ENCODE data around the gene MAN2A1. TPM values are rescaled to one million over a fixed set of nuclear protein-coding genes. Genes with fewer than 3 reads are reported as not detected.
"Not testable (repeated sequence)": the region's sequence is repeated elsewhere in the genome, so short reads cannot be mapped to it uniquely, and the experiment has no call there.

MAN2A1 gene
- total RNA-seq, 2 experiments from 2014 or later = 23.0 to 28.7 TPM

- TF ChIP-seq EZH2phosphoT487 (IDR thresholded peaks at IDR 0.05; ENCODE audit: borderline replicate concordance, low read depth, low read length) = no peak
- TF ChIP-seq, protein P1, sequence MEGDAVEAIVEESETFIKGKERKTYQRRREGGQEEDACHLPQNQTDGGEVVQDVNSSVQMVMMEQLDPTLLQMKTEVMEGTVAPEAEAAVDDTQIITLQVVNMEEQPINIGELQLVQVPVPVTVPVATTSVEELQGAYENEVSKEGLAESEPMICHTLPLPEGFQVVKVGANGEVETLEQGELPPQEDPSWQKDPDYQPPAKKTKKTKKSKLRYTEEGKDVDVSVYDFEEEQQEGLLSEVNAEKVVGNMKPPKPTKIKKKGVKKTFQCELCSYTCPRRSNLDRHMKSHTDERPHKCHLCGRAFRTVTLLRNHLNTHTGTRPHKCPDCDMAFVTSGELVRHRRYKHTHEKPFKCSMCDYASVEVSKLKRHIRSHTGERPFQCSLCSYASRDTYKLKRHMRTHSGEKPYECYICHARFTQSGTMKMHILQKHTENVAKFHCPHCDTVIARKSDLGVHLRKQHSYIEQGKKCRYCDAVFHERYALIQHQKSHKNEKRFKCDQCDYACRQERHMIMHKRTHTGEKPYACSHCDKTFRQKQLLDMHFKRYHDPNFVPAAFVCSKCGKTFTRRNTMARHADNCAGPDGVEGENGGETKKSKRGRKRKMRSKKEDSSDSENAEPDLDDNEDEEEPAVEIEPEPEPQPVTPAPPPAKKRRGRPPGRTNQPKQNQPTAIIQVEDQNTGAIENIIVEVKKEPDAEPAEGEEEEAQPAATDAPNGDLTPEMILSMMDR (conservative IDR thresholded peaks at IDR 0.05; ENCODE audit: low read length) = no peak
- Histone ChIP-seq H3K4me3 (ENCODE audit: low read depth, low read length, poor library complexity, severe bottlenecking) (no peak overlapping the region), H2AFZ (ENCODE audit: low read length) (no peak overlapping the region), H3K79me2 (ENCODE audit: insufficient read depth, low read depth, low read length) (no peaks in the 10 kb centered on the region), H3K9me2 (ENCODE audit: insufficient read depth, low read length) (no peaks in the 10 kb centered on the region), H3K36me3 (ENCODE audit: insufficient read depth, low read length) (peaks cover 19% of the 10 kb centered on the region), H3K4me2 (ENCODE audit: low read length) (no peak overlapping the region), H4K20me1 (ENCODE audit: insufficient read depth, low read length) (no peaks in the 10 kb centered on the region), H3K4me1 (ENCODE audit: insufficient read depth, low read length, poor library complexity, severe bottlenecking) (no peaks in the 10 kb centered on the region), H3K9me3 (ENCODE audit: low read length) (no peaks in the 10 kb centered on the region), H3K27ac (ENCODE audit: low read depth, low read length, poor library complexity, severe bottlenecking) (no peak overlapping the region)
- POLR2A ChIA-PET = interaction anchor here (0.5 kb wide), 1 partner anchor 1913 kb away, joined by 3 read pairs; no protein-coding TSS in a partner anchor
- CTCF ChIA-PET (ENCODE audit: unreplicated experiment) = no interaction called here
- intact Hi-C loops (cut with micrococcal nuclease; ENCODE audit: unreplicated experiment) = no loop called here
- no TSS peak for BruUV-seq (replicated peaks)
- no peak for DNase-seq (ENCODE audit: low spot score)
Measured at GRCh38 chr5:109756543-109757185, 66.9 kb downstream of the MAN2A1 start.

DNA sequence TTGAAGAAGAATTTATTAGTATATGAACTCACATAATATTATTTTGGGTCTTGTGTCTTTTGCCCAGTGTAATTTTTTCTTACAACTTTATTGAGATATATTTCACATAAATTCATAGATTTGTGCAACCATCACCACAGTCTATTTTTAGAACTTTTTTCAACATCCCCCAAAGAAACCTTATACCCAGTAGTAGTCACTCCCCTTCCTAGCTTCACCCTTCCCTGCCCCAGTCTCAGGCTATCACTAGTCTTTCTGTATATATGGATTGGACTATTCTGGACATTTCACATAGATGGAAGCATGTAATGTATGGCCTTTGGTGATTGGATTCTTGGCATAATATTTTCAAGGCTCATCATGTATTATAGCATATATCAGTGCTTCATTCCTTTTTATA, 67.8 kb downstream of the MAN2A1 start:
- no peaks in the 10 kb centered on the region for H3K9me2 ChIP-seq (ENCODE audit: insufficient read depth, low read length)
- peaks cover 22% of the 10 kb centered on the region for H3K36me3 ChIP-seq (ENCODE audit: insufficient read depth, low read length)
- H3K4me3 ChIP-seq (ENCODE audit: low read depth, low read length, poor library complexity, severe bottlenecking) = no peak overlapping the region
- no peaks in the 10 kb centered on the region for H3K4me1 ChIP-seq (ENCODE audit: insufficient read depth, low read length, poor library complexity, severe bottlenecking)
- H4K20me1 ChIP-seq (ENCODE audit: insufficient read depth, low read length) = no peaks in the 10 kb centered on the region
- H3K9me3 ChIP-seq (ENCODE audit: low read length) = no peaks in the 10 kb centered on the region
- H3K4me2 ChIP-seq (ENCODE audit: low read length) = no peak overlapping the region
- BruUV-seq (replicated peaks) = no TSS peak
- no peaks in the 10 kb centered on the region for H3K79me2 ChIP-seq (ENCODE audit: insufficient read depth, low read depth, low read length)
- no peak overlapping the region for H3K27ac ChIP-seq (ENCODE audit: low read depth, low read length, poor library complexity, severe bottlenecking)
- H2AFZ ChIP-seq (ENCODE audit: low read length) = no peak overlapping the region
- no peak for DNase-seq (ENCODE audit: low spot score)
- intact Hi-C loops (cut with micrococcal nuclease; ENCODE audit: unreplicated experiment) = no loop called here
- TF ChIP-seq, protein P1 (conservative IDR thresholded peaks at IDR 0.05; ENCODE audit: low read length) = no peak
- no peak for TF ChIP-seq EZH2phosphoT487 (IDR thresholded peaks at IDR 0.05; ENCODE audit: borderline replicate concordance, low read depth, low read length)
- ChIA-PET CTCF (ENCODE audit: unreplicated experiment) (no interaction called here), POLR2A (interaction anchor here (0.5 to 0.9 kb wide), 2 partner anchors 8 to 1914 kb away, joined by 3 read pairs; no protein-coding TSS in a partner anchor)

- no peak overlapping the region for H3K4me2 ChIP-seq (ENCODE audit: low read length)
- no peaks in the 10 kb centered on the region for H3K9me2 ChIP-seq (ENCODE audit: insufficient read depth, low read length)
- no peaks in the 10 kb centered on the region for H3K9me3 ChIP-seq (ENCODE audit: low read length)
- CTCF ChIA-PET (ENCODE audit: unreplicated experiment) = no interaction called here
- POLR2A ChIA-PET = interaction anchor here (0.6 kb wide), 1 partner anchor 191 kb away, joined by 3 read pairs; no protein-coding TSS in a partner anchor
- no peaks in the 10 kb centered on the region for H3K4me1 ChIP-seq (ENCODE audit: insufficient read depth, low read length, poor library complexity, severe bottlenecking)
- BruUV-seq (replicated peaks) = no TSS peak
- no peaks in the 10 kb centered on the region for H4K20me1 ChIP-seq (ENCODE audit: insufficient read depth, low read length)
- no peak for DNase-seq (ENCODE audit: low spot score)
- H3K4me3 ChIP-seq (ENCODE audit: low read depth, low read length, poor library complexity, severe bottlenecking) = no peak overlapping the region
- H2AFZ ChIP-seq (ENCODE audit: low read length) = no peak overlapping the region
- TF ChIP-seq EZH2phosphoT487 (IDR thresholded peaks at IDR 0.05; ENCODE audit: borderline replicate concordance, low read depth, low read length) = no peak
- TF ChIP-seq, protein P1 (conservative IDR thresholded peaks at IDR 0.05; ENCODE audit: low read length) = no peak
- H3K36me3 ChIP-seq (ENCODE audit: insufficient read depth, low read length) = peaks cover 29% of the 10 kb centered on the region
- H3K27ac ChIP-seq (ENCODE audit: low read depth, low read length, poor library complexity, severe bottlenecking) = no peak overlapping the region
- intact Hi-C loops (cut with micrococcal nuclease; ENCODE audit: unreplicated experiment) = no loop called here
- no peaks in the 10 kb centered on the region for H3K79me2 ChIP-seq (ENCODE audit: insufficient read depth, low read depth, low read length)
Measured at GRCh38 chr5:109759306-109759705, 69.6 kb downstream of the MAN2A1 start.

GRCh38 chr5:109760130-109760529, 70.4 kb downstream of the MAN2A1 start:
- H3K27ac ChIP-seq (ENCODE audit: low read depth, low read length, poor library complexity, severe bottlenecking); H3K4me3 ChIP-seq (ENCODE audit: low read depth, low read length, poor library complexity, severe bottlenecking); BruUV-seq (replicated peaks); intact Hi-C loops (cut with micrococcal nuclease; ENCODE audit: unreplicated experiment); H3K79me2 ChIP-seq (ENCODE audit: insufficient read depth, low read depth, low read length); CTCF ChIA-PET (ENCODE audit: unreplicated experiment); H4K20me1 ChIP-seq (ENCODE audit: insufficient read depth, low read length); H3K9me3 ChIP-seq (ENCODE audit: low read length); DNase-seq (ENCODE audit: low spot score); H3K9me2 ChIP-seq (ENCODE audit: insufficient read depth, low read length); H2AFZ ChIP-seq (ENCODE audit: low read length); H3K4me2 ChIP-seq (ENCODE audit: low read length); H3K4me1 ChIP-seq (ENCODE audit: insufficient read depth, low read length, poor library complexity, severe bottlenecking): not testable (repeated sequence)
- POLR2A ChIA-PET = interaction anchor here (0.6 kb wide), 1 partner anchor 15 kb away, joined by 5 read pairs; no protein-coding TSS in a partner anchor
- peaks cover 29% of the 10 kb centered on the region for H3K36me3 ChIP-seq (ENCODE audit: insufficient read depth, low read length)
